Measurements from ENCODE around the gene PWP2.
"Not testable (repeated sequence)": the region's sequence is repeated elsewhere in the genome, so short reads cannot be mapped to it uniquely, and the experiment has no call there.

PWP2 gene

DNA sequence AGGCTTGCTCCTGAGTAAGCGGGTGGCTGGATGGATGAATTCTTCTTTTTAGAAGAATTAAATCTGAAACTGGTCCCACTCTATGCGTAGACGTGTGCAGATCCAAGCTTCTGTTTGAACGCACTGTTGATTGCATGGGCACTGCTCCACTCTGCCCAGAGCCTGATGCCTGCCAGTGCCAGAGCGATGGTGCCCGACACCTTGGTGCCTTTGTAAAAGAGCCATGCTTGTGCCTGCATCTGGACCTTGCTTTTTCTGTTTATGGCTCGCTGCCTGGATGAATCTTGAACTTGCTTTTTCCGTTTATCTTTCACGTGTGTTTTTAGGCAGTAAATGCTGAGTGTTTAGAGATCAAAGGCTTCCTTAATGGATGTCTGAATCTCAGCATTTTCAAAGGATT, 15.0 kb upstream of the PWP2 start:
- no peak for DNase-seq (ENCODE audit: low read depth, low spot score)
- TF ChIP-seq, protein P1, sequence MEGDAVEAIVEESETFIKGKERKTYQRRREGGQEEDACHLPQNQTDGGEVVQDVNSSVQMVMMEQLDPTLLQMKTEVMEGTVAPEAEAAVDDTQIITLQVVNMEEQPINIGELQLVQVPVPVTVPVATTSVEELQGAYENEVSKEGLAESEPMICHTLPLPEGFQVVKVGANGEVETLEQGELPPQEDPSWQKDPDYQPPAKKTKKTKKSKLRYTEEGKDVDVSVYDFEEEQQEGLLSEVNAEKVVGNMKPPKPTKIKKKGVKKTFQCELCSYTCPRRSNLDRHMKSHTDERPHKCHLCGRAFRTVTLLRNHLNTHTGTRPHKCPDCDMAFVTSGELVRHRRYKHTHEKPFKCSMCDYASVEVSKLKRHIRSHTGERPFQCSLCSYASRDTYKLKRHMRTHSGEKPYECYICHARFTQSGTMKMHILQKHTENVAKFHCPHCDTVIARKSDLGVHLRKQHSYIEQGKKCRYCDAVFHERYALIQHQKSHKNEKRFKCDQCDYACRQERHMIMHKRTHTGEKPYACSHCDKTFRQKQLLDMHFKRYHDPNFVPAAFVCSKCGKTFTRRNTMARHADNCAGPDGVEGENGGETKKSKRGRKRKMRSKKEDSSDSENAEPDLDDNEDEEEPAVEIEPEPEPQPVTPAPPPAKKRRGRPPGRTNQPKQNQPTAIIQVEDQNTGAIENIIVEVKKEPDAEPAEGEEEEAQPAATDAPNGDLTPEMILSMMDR (IDR thresholded peaks at IDR 0.05; ENCODE audit: insufficient read depth, low read length, missing control alignments), result no peak
- POLR2A ChIA-PET, result no interaction called here
- CTCF ChIA-PET, result interaction anchor here (0.6 to 2.1 kb wide), 3 partner anchors 9 to 16 kb away, joined by 3 to 6 read pairs (median 3); no protein-coding TSS in a partner anchor
- no peak overlapping the region for H3K4me3 ChIP-seq (ENCODE audit: low read depth, low read length)

DNA sequence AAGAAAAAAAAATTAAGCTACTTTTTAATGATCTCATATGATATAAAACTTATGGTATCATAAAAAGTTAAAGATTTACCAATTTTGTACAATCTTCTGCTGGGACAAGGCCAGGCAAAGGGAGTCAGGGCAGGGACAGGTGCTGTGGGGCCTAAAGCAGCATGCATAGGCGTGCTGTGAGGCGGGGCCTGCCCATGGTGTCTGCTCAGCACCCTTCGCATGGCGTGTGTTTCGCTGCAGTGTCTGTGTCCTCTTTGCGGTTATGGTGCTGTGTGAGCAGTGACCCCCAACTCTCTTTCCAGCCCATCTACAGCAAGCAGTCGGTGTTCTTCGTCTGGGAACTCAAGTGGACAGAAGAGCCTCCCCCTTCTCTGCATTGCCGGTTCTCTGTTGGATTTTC, 13.4 kb upstream of the PWP2 start:
- no peak for DNase-seq (ENCODE audit: low read depth, low spot score)
- TF ChIP-seq, protein P1 (IDR thresholded peaks at IDR 0.05; ENCODE audit: insufficient read depth, low read length, missing control alignments), result no peak
- ChIA-PET POLR2A (no interaction called here), CTCF (interaction anchor here (1.5 kb wide), 1 partner anchor 20 kb away, joined by 3 read pairs; no protein-coding TSS in a partner anchor)
- no peak overlapping the region for H3K4me3 ChIP-seq (ENCODE audit: low read depth, low read length)

DNA sequence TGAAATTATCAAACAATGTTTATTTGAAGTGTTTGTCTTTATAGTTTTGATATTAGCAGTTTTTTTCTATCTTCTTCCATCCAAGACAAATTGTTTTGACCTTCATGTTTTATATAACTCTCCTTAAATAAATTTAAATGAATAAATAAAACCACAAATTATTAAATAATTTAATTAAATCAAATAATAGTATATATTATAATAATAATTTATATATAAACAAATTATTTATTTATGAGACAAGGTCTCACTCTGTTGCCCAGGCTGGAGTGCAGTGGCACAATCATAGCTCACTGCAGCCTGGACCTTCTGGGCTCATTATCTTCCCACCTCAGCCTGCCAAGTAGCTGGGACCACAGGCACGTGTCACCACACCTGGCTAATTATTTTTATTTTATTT, 12.4 kb upstream of the PWP2 start:
- CTCF ChIA-PET, result no interaction called here

DNA sequence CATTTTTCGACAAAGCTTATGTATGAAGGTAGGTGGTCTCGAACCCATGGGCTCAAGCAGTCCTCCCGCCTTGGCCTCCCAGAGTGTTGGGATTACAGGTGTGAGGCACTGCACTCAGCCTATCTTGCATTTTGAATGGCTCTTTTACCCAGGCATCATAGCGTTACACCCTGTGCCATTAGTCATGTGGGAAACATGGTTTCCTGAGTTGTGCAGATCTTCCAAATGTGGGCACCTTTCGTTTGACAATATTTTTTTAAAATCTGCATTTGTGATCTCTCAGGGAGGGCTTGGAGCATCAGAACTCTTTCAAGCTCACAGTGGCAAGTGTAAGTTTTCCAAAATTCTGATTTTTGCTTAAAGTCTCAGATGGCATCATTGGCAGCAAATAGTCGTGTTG, 8.7 kb upstream of the PWP2 start:
- DNase-seq (ENCODE audit: low read depth, low spot score); POLR2A ChIA-PET; CTCF ChIA-PET; H3K4me3 ChIP-seq (ENCODE audit: low read depth, low read length): not testable (repeated sequence)

More for the DNA sequence above, 12.4 kb upstream of the PWP2 start:
- TF ChIP-seq, protein P1 (IDR thresholded peaks at IDR 0.05; ENCODE audit: insufficient read depth, low read length, missing control alignments), result no peak
- DNase-seq (ENCODE audit: low read depth, low spot score), result no peak
- H3K4me3 ChIP-seq (ENCODE audit: low read depth, low read length), result no peak overlapping the region
- POLR2A ChIA-PET, result no interaction called here

DNA sequence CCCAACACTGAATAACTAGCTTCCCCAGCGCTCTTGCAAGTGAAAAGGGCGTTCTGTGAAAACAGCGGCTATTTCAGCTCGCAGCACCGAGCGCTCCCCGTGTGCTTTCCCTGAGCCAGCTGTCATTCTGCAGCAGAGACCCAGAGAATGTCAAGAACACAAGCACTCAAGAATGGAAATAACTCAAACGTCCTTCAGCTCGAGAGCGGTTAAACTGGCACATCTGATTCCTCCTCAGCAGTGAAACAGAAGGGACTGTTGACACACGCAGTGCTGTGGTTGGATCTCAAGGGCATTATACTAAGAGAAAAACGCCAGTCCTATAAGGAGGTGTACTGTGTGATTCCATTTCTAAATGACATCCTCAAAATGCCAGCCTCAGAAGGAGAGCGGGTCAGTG, 8.2 kb upstream of the PWP2 start:
- POLR2A ChIA-PET; DNase-seq (ENCODE audit: low read depth, low spot score); CTCF ChIA-PET; H3K4me3 ChIP-seq (ENCODE audit: low read depth, low read length): not testable (repeated sequence)

DNA sequence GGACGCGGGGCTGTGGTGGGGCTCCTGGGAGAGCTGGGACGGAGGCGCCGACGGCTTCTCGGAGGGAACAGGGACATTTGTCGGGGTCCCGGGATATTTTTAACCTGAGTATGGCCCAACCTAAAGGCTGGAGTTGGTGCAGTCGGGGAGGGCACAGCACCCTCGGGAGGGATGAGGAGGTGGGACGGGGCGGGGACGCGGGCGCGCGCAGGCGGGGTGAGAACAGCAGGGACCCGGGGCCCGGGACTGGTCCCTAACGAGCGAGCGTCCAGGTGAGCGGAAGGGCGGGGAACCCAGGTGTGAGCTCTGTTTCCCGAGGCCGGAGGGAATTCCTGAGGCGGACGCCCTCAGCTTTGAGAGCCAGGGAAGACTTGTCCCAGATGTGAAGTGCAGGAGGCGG, 390 bp downstream of the PWP2 start:
- CTCF ChIA-PET; DNase-seq (ENCODE audit: low read depth, low spot score); POLR2A ChIA-PET: not testable (repeated sequence)
- peak overlapping the region; percentile 50 for H3K4me3 ChIP-seq (ENCODE audit: low read depth, low read length)

DNA sequence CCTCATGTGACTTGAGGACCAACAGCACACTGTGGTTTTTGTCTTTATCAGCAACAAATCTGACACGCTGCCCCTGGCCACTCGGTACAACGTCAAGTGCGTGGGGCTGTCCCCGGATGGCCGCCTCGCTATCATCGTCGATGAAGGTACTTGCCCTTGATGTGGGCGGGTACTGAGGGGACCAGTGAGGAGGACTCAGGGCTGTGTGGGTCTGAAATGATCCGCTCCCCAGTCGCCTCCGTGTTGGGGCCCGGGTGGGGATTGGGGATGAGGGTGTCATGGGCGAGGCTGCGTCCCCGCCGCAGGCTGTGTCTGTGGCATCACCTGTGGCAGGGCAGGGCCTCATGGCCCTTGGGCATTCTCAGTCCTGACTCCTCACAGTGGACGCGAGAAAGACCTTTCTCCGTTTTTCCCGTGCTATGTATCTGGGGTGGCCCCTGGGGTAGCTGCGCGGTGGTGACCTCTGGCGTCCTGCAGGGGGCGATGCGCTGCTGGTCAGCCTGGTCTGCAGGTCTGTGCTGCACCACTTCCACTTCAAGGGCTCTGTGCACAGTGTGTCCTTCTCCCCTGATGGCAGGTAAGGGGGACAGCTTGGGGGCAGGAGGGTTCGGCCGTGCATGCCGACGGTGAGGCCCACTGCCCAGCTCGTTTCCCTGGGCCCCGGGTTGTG, 6.6 kb downstream of the PWP2 start:
- DNase-seq (ENCODE audit: low read depth, low spot score); CTCF ChIA-PET; H3K4me3 ChIP-seq (ENCODE audit: low read depth, low read length); POLR2A ChIA-PET: not testable (repeated sequence)

DNA sequence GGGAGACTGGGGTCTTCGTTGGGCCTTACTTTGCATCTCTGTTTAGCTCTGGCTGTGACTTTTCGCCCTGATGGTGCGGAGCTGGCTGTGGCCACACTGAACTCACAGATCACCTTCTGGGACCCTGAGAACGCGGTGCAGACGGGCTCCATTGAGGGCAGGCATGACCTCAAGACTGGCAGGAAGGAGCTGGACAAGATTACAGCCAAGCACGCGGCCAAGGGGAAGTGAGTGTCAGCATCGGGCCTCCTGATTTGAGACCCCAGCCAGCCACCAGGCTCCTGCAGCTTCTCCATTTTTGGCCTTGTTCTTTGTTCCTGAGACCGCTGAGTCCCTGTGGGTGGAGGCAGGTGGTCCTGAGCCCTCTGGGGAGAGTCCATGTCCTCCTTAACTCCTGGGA, 14.9 kb downstream of the PWP2 start:
- CTCF ChIA-PET; POLR2A ChIA-PET; DNase-seq (ENCODE audit: low read depth, low spot score); H3K4me3 ChIP-seq (ENCODE audit: low read depth, low read length): not testable (repeated sequence)

DNA sequence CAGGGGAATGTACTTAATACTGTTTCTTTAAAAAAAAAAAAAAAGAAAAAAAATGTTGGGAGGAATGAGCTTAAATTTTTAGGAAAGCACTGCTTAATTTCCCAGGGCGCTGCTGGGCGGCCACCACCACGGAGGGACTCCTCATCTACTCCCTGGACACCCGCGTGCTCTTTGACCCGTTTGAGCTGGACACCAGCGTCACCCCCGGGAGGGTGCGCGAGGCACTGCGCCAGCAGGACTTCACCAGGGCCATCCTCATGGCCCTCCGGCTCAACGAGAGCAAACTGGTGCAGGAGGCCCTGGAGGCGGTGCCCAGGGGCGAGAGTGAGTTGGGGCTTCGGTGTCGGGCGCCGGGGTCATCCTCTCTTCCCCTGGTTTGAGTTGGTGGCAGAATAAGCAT, 20.6 kb downstream of the PWP2 start:
- H3K4me3 ChIP-seq (ENCODE audit: low read depth, low read length); CTCF ChIA-PET; DNase-seq (ENCODE audit: low read depth, low spot score); POLR2A ChIA-PET: not testable (repeated sequence)

DNA sequence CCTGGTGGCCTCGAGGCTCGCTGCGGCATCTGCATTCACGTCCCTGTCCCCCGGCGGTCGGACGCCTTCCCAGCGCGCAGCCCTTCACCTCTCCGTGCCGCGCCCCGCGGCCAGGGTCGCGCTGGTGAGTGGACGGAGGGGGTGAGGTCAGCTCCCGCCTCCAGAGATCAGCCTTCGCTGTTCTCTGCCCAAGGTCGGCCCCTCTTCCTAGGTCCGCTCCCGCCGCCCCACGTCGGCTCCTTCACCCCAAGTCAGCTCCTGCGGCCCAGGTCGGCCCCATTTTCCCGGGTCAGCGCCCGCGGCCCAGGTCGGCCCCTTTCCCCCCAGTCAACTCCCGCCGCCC, 26.5 kb downstream of the PWP2 start:
- POLR2A ChIA-PET, result not testable (repeated sequence)
- peak overlapping the region; percentile 58 for H3K4me3 ChIP-seq (ENCODE audit: low read depth, low read length)

DNA sequence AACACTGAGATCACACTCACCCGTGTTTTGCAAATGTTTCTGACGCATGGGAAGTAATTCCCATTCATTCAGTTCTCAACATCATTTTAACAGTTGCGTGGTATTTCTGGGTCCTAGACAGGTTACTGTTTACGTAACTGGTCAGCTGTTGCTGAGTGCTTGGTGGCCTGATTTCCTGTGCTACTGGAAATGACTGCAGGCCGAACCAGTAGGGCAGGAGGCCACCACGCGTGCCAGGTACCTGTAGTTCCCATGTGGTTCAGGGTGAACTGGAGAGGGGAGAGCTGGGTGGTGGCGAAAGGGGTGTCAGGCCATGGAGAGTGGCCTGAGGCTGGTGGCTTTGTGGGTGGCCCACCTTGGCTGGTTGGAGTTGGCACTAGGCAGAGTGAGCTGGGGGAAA, 27.5 kb downstream of the PWP2 start:
- CTCF ChIA-PET; DNase-seq (ENCODE audit: low read depth, low spot score); H3K4me3 ChIP-seq (ENCODE audit: low read depth, low read length); POLR2A ChIA-PET: not testable (repeated sequence)

More for the DNA sequence above, 26.5 kb downstream of the PWP2 start:
- CTCF ChIA-PET; DNase-seq (ENCODE audit: low read depth, low spot score): not testable (repeated sequence)

DNA sequence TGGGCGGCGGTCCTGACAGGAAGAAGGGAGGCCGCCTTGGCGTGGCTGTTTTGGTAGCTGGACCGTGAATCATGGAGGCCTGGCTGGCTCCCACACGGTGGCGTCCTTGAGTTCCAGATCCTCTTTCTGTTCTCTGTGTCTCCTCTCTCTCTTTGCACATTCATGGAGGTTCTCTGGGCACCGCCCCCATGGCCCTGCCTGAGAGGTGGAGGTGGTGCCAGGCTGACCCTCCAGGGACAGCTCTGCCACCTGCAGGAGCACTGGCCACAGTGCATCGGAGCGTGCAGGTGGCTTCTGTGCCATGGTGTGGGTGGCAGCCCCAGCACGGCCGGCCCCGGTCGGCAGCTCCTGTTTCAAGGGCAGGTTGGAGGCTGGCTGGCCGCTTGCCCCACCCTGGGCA, 30.8 kb downstream of the PWP2 start:
- POLR2A ChIA-PET; H3K4me3 ChIP-seq (ENCODE audit: low read depth, low read length); DNase-seq (ENCODE audit: low read depth, low spot score); CTCF ChIA-PET: not testable (repeated sequence)

DNA sequence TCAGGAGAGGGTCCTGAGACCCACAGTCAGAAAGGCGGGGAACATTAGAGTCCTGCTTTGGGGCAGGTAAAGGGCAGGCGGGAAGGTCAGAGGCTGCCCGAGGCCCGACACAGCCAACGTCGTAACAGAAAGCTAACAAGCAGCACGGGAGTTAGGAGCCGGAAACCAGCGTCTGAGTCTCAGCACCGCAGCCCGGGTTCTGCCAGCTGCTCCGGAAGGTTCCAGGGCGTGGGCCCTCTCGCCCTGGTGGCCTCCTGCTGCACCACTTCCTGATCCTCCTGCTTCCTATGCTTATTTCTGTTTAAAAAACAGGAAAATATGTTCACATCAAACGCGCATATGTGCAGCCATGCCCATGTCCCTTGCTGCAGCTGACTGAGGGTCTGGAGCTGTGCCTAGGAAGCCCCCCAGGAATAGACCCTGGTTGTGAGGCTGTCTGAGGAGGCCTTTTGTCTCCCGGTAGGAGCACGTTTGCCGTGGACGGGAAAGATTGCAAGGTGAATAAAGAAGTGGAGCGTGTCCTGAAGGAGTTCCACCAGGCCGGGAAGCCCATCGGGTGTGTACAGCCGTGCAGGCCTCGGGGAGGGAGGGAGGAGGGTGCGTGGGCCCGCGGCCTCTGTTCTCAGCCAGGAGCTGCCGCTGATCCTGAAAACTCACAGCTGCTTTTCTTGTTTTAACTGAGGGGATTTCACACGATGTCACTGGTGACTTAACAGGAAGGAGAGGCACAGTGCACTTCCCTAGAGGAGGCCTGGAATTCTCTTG, 32.8 kb downstream of the PWP2 start:
- CTCF ChIA-PET; H3K4me3 ChIP-seq (ENCODE audit: low read depth, low read length); POLR2A ChIA-PET; DNase-seq (ENCODE audit: low read depth, low spot score): not testable (repeated sequence)

DNA sequence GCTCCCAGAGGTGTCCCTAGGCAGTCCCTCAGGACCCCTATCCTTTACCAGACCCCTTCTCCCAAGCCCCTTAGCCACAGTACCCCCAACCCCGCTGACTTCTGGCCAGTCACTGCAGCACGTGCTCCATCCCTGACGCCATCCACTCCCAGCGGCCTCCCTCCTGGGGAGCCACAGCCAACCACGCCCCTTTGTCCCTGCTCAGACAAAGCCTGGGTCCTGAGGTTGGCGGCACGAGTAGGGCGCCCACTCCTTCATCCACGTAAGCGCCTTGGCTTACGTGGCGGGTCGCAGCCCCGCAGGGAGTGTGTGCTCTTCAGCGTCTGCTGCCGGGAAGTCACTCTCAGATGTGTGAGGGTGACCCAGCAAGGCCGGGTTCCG, 33.3 kb downstream of the PWP2 start:
- CTCF ChIA-PET; H3K4me3 ChIP-seq (ENCODE audit: low read depth, low read length); DNase-seq (ENCODE audit: low read depth, low spot score); POLR2A ChIA-PET: not testable (repeated sequence)

All from AG04449 (cell line).